NCI-H524 (cell line): ENCODE measurements around the gene P2RY8.
A peak's percentile ranks its signal among the peaks of the same experiment; 100 is the strongest.
"Not testable (repeated sequence)": the region's sequence is repeated elsewhere in the genome, so short reads cannot be mapped to it uniquely, and the experiment has no call there.

Source experiments
- DNase-seq, 2 experiments: peaks; one replicate each; lab custom pipeline; 2025; lab: John Stamatoyannopoulos, UW

The P2RY8 gene

DNA sequence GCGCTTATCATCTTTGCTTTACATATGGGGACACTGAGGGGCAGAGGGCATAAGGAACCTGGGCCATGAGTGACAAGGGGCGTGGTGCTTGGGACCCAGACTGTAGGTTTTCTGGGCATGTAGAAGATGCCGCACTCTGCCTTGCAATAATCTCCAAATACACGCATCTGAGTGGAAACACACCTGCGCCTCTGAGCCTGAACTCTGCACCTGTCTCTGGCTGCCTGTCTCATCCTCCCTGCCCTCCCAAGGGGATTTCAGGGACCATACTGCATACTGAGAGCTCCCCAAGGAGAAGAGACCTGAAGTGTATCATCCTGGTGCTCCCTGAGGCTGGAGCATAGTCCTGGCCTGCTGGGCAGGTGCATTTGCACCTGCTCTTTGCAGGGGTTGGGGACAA lies 49.6 kb downstream of the P2RY8 start:
- DNase-seq: no peak

GRCh38 chrX:1486749-1487361 lies 50.1 kb downstream of the P2RY8 start:
- DNase-seq: no peak

DNA sequence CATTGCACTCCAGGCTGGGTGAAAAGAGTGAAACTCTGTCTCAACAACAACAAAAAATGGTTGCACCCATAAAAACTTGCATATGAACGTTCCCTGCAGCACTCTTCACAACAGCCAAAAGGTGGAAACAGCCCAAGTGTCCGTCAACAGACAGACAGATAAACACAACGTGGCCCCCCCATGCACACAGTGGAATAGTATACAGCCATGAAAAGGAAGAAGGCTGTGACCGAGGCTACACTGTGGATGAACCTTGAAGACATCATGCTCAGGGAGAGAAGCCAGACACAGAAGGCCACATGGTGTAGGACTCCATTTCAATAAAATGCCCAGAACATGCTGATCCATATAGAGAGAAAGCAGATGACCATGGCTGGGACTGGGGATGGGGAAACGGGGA lies 50.8 kb downstream of the P2RY8 start:
- DNase-seq: no peak

- DNase-seq: no peak
Measured at GRCh38 chrX:1485033-1485432, 52.0 kb downstream of the P2RY8 start.

DNA sequence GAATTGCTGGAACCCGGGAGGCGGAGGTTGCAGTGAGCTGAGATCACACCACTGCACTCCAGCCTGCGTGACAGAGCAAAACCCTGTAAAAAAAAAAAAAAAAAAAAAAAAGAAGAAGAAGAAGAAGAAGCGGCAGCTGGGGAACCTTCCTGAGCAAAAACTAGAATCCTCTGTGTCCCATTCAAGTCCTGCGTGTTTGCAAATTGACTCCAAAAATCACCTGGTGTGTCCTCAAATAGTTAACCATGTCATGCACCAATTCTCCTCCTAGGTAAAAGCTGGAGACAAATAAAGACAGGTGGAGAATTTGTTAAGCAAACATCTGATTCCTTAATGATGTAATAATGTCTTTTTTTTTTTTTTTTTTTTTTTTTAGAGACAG lies 52.4 kb downstream of the P2RY8 start:
- no peak for DNase-seq

GRCh38 chrX:1483843-1484637 lies 52.9 kb downstream of the P2RY8 start:
- no peak for DNase-seq

DNA sequence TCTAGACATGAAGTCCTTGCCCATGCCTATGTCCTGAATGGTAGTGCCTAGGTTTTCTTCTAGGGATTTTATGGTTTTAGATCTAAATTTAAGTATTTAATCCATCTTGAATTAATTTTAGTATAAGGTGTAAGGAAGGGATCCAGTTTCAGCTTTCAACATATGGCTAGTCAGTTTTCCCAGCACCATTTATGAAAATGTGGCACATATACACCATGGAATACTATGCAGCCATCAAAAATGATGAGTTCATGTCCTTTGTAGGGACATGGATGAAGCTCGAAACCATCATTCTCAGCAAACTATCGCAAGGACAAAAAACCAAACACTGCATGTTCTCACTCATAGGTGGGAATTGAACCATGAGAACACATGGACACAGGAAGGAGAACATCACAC lies 54.5 kb downstream of the P2RY8 start:
- DNase-seq: not testable (repeated sequence)

DNA sequence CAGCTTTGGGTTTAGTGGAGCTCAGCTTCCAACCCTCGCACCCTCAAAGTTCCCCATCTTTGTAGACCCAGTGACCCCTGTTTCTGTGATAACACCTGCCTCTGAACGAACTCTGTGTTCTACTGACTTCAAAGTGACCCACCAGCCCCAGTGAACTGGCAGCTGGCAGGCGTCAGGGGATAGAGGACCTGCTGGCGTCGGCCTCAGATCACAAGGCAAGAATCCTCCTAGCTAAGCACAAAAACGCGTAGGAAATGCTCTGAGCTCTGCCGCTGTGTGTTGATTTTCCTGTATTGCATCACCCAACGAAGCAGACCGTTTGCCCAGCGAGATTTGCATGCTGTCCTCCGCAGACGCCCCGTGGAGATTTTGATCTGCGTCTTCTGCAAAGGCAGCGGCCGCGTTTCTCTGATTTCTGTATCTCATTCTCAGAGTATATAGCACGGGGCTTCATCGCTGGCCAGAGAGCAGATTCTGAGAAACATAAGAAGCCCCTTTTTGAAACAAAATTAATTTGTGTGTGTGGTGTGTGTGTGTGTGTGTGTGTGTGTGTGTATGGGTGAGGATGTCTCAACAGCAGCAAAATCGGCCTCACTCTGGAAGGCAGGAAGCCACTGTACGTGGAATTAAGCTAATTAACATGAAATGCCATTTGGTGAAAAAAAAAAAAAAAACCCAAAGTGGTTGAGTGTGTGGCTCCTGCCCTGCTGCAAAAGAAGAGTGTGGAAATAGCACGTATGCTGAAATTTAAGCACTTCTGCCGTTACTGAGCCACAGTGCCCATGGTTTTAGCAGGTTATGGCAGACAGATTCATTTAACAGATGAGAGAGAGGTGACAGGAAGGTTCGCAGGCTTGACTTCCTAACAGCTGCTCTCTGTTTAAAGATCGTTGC lies 55.1 kb downstream of the P2RY8 start:
- DNase-seq: no peak

DNA sequence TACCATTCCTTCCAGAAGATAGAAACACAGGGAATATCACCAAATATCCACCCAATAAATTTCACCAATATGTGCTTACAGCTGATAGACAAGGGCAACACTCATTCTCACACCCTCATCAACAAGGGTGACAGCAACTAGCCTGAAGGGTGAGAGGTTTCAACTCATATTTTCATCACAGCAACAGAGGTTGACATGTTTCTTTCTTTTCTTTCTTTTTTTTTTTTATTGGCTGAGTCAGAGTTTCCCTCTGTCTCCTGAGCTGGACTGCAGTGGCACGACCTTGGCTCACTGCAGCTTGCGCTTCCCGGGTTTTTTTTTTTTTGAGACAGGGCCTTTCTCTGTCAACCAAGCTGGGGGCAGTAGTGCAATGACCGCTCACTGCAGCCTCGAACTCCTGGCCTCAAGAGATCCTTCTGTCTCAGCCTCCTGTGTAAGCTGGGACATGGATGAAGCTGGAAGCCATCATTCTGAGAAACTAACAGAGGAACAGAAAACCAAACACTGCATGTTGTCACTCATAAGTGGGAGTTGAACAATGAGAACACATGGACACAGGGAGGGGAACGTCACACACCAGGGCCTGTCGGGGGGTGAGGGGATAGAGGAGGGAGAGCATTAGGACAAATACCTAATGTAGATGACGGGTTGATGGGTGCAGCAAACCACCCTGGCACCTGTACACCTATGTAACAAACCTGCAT lies 56.8 kb downstream of the P2RY8 start:
- no peak for DNase-seq

DNA sequence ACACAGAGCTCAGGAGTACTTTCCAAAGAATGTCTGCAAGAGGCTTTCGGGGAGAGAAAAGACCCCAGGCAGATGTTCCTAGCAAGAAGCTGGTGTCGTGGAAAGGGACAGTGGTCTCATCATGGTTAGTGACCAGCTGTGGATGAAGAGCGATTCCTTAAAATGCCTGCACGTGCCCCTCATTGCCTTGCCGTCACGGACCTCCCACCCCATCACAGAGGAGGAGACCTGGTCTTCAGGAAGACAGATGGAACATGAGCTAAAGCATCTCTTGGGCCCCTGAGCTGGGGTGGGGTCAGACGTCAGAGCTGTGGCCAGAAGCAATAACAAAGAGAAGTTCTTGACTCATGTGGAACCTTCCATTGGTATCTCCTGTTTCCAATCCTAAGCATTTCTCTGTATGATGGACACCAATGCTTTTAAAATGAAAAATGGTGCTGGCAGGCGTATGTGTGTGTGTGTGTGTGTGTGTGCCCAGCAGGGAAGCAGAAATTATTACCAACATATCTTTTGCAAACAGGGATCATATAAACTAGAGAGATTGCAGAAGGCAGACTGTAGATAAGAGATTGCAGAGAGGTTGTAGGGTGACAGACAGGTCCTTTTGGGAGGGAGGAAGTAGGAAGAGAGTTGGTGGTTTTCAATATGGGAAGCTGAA lies 59.1 kb downstream of the P2RY8 start:
- no peak for DNase-seq

DNA sequence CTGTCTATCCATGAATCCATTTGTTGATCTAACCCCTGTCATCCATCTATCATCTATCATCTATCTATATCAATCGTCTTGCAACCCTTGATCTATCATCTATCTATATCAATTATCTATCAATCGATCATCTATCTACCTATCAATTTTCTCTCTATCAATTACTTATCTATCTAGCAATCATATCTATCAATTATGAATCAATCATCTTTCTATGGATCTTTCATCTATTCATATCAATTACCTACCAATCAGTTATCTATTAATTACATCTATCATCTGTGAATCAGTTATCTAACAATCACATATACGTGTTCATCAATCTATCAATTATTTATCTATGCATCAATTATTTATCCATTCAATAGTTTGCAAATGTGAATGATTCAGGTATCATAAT lies 59.8 kb downstream of the P2RY8 start:
- DNase-seq: no peak

DNA sequence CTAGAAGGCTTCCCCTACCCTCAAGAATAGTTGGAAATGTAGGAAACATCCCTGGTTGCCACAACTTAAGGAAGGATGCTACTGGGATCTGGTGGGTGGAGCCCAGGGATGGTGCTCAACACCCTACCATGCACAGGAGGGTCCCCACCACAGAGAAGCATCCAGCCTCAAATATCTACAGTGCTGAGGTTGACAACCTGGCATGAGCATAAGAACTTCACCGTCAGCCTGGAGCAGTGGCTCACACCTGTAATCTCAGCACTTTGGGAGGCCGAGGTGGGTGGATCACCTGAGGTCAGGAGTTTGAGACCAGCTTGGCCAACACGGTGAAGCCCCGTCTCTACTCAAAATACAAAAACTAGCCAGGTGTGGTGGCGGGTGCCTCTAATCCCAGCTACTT lies 60.3 kb downstream of the P2RY8 start:
- DNase-seq: no peak

- no peak for DNase-seq
Measured at GRCh38 chrX:1475881-1476280, 61.1 kb downstream of the P2RY8 start.

GRCh38 chrX:1475481-1475880 lies 61.5 kb downstream of the P2RY8 start:
- no peak for DNase-seq

DNA sequence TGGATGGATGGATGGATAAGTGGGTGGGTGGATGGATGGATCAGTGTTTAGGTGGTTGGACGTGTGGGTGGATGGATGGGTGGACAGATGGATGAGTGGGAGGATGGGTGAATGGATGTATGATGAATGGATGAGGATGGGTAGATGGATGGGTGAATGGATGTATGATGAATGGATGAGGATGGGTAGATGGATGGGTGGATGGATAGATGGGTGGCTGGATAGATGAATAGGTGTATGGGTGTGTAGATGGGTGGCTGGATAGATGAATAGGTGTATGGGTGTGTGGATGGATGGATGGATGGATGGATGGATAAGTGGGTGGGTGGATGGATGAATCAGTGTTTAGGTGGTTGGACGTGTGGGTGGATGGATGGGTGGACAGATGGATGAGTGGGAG lies 62.4 kb downstream of the P2RY8 start:
- not testable (repeated sequence) for DNase-seq

- no peak for DNase-seq
Measured at GRCh38 chrX:1472975-1473374, 64.0 kb downstream of the P2RY8 start.

DNA sequence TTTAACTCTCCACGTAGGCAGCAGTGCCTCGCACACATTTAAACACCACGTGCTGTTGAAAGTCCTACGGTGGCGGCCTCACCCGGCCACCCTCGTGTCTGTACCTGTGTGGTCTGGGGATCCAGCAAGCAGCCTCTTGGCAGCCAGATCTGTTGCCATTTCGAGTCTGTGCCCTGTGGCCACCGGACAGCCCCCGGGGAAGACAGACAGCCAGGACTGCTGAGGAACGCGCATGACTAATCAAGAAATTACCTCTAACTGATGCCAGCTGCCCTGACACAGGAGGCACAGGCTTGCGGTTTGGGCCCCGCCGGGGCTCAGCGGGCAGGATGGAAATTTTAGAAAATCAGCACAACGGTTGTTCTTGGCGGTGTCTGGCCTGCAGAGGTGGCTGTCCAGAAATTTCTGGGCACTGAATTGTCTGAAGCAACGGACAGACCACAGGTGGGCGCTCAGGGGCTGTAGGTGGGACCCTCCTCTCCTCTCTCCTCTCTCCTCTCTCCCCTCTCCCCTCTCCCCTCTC lies 68.7 kb downstream of the P2RY8 start:
- DNase-seq: peak in 1 of 2 experiments; percentile 10

DNA sequence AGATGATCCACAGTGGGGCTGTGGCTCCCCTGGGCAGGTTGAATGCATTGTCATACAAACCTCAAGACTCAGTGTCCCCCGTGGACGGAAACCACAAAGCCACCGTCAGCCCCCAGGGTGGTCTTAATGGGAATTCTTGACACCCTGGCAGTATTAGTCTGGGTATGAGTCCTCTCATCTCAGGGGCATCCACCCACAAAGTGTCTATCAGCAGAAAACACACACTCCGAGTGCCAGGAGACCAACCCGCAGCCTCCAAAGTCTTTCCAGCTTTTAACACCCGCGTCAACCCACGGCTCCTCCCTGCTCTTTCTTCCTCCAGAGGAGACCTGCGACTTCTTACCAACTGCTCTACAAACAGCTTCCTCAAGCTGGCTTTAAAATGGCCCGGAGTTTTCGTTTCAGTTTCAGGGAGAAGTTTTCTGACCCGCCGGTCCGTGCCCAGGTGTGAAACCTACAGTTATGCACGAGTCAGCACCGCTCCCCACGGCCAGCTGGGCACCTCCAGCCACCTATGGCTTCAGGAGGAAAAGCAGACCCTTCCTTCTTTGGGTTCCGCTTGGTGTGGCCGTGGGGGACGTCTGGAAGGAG lies 69.9 kb downstream of the P2RY8 start:
- no peak for DNase-seq

- DNase-seq: no peak
Measured at GRCh38 chrX:1466232-1466661, 70.7 kb downstream of the P2RY8 start.

DNA sequence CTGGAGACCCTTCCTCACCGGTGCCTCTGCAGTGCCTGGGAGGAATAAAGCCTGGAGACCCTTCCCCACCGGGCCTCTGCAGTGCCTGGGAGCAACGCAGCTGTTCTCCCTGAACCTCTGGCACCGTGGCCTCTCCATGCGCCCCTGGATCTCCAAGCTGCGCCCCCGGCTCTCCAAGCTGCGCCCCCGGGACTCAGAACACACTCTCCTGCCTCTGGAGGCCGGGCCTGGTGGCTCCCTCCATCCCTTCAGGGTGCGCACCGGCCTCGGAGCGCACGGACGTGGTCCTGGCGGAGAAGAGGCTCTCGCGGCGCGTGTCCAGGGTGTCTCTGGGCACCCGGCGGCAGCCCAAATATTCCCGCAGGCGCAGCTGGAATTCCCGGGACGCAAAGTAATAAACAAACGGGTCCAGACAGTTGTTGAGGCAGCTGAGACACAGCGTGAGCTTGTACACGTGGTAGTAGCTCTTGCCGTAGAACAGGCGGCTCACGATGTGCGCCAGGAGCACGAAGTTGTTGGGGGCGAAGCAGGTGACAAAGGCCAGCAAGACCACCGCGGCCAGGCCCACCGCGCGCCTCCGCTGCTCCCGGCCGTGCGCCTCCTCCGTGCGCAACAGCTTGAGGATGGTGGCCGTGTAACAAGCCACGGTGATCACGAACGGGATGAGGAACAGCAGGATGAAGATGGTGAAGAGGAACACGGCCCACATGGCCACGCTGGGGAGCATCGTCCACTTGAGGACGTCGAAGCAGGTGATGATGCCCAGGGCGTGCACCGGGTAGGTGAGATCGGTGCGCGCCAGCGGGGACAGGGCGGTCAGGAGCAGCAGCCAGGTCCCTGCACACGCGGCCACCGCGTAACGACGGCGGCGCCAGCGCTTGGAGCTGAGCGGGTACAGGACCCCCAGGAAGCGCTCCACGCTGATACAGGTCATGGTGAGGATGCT lies 71.4 kb downstream of the P2RY8 start:
- DNase-seq: no peak
